B cell (primary cell): ENCODE measurements around the gene STARD9. TPM values are rescaled to one million over a fixed set of nuclear protein-coding genes. Genes with fewer than 3 reads are reported as not detected.

Source experiments
- ATAC-seq: fragments of 200-7000 bp; cut with Tn5 transposase; one replicate; pipeline ENCODE4 v1.10.0; 2021; ENCODE audit warnings: low read depth, mild to moderate bottlenecking, moderate number of reproducible peaks, moderate library complexity
- CTCF ChIA-PET: fragments of 350-600 bp; sonication (Branson Sonifier 250); formaldehyde crosslinking; loops from one replicate; lab custom pipeline; 2021; ENCODE audit warnings: antibody characterized with exemption, inconsistent platforms; lab: Charles Lee
- POLR2A ChIA-PET: fragments of 350-600 bp; sonication (Branson Sonifier 250); formaldehyde crosslinking; loops from one replicate; lab custom pipeline; 2021; ENCODE audit warnings: antibody characterized with exemption; lab: Charles Lee
- DNase-seq: peaks from one replicate; pipeline ENCODE4 v3.0.0; 2013
- H2AFZ ChIP-seq: 2 replicates; pipeline ENCODE4 v1.6.1; 2012; ENCODE audit warnings: mild to moderate bottlenecking, low read depth, low read length; ENCODE audit not compliant: insufficient read depth, poor library complexity, severe bottlenecking
- H3K27ac ChIP-seq, 2 donors: 1 replicate in 1 of 2; 2 replicates in 1 of 2; pipeline ENCODE4 v1.5.1; 2012 to 2013; ENCODE audit warnings: low read length in 2 of 2, mild to moderate bottlenecking in 2 of 2, moderate library complexity in 1 of 2
- H3K27me3 ChIP-seq, 4 experiments: fragments of 200-600 bp in 1 of 4; sonication (generic) in 1 of 4; replicated peaks in 1 of 4; 1 replicate in 2 of 4; 2 replicates in 2 of 4; pipeline versions ENCODE4 v1.6.1 to v1.7.0; 2013 to 2016; ENCODE audit warnings: low read length in 3 of 4, mild to moderate bottlenecking in 2 of 4, mixed read lengths in 1 of 4, moderate library complexity in 1 of 4; ENCODE audit not compliant: insufficient read depth in 4 of 4, control insufficient read depth in 3 of 4; ENCODE audit errors: control extremely low read depth in 1 of 4
- H3K36me3 ChIP-seq, 2 experiments: replicated peaks in 1 of 2; 1 replicate in 1 of 2; 2 replicates in 1 of 2; pipeline versions ENCODE4 v1.6.1 to v1.7.1; 2013; ENCODE audit warnings: low read length in 1 of 2; ENCODE audit not compliant: insufficient read depth in 2 of 2, control insufficient read depth in 1 of 2; ENCODE audit errors: control extremely low read depth in 1 of 2, extremely low read depth in 1 of 2
- H3K4me1 ChIP-seq, 2 donors: fragments of 200-600 bp in 1 of 2; sonication (generic) in 1 of 2; 1 replicate in 1 of 2; 2 replicates in 1 of 2; pipeline versions ENCODE4 v1.5.1 to v1.6.1; 2013 to 2017; ENCODE audit warnings: low read length in 2 of 2; ENCODE audit not compliant: control insufficient read depth in 2 of 2, insufficient read depth in 2 of 2
- H3K4me2 ChIP-seq: replicated peaks from 2 replicates; pipeline ENCODE3; 2012; ENCODE audit warnings: mild to moderate bottlenecking, low read depth, low read length; ENCODE audit not compliant: poor library complexity, severe bottlenecking
- H3K4me3 ChIP-seq, 5 experiments: fragments of 200-600 bp in 1 of 5; sonication (generic) in 1 of 5; 1 replicate in 3 of 5; 2 replicates in 2 of 5; pipeline versions ENCODE4 v1.5.1 to v1.7.0; 2011 to 2016; ENCODE audit warnings: low read length in 4 of 5, mild to moderate bottlenecking in 4 of 5, low read depth in 2 of 5, control low read depth in 1 of 5, moderate library complexity in 1 of 5; ENCODE audit not compliant: insufficient read depth in 1 of 5; ENCODE audit errors: control extremely low read depth in 1 of 5, extremely low read depth in 1 of 5
- H3K79me2 ChIP-seq: fragments of 200-600 bp; sonication (generic); one replicate; pipeline ENCODE4 v1.6.0; 2016; ENCODE audit warnings: low read length; ENCODE audit not compliant: control insufficient read depth, insufficient read depth
- H3K9ac ChIP-seq: fragments of 200-600 bp; sonication (generic); 2 replicates; pipeline ENCODE4 v1.6.1; 2017; ENCODE audit warnings: mild to moderate bottlenecking, low read length, moderate library complexity
- H3K9me3 ChIP-seq, 3 donors: one replicate each; pipeline versions ENCODE4 v1.6.1 to v1.7.1; 2013; ENCODE audit warnings: low read length in 2 of 3; ENCODE audit not compliant: control insufficient read depth in 2 of 3, insufficient read depth in 1 of 3; ENCODE audit errors: control extremely low read depth in 1 of 3
- H4K20me1 ChIP-seq: 2 replicates; pipeline ENCODE4 v1.6.0; 2012; ENCODE audit warnings: mild to moderate bottlenecking, low read length; ENCODE audit not compliant: insufficient read depth, control insufficient read depth, poor library complexity, severe bottlenecking
- H3K27ac Mint-ChIP-seq: one replicate; pipeline ENCODE4 v1.8.0; 2021; ENCODE audit warnings: mixed read lengths
- H3K27me3 Mint-ChIP-seq: one replicate; pipeline ENCODE4 v1.8.0; 2021; ENCODE audit warnings: mixed read lengths
- H3K4me1 Mint-ChIP-seq: one replicate; pipeline ENCODE4 v1.8.0; 2021; ENCODE audit warnings: mixed read lengths
- H3K4me3 Mint-ChIP-seq: one replicate; pipeline ENCODE4 v1.8.0; 2021; ENCODE audit warnings: mixed read lengths
- H3K9me3 Mint-ChIP-seq: one replicate; pipeline ENCODE4 v1.8.0; 2022; ENCODE audit warnings: mixed read lengths; ENCODE audit not compliant: insufficient read depth
- CTCF ChIP-seq: fragments of 200-600 bp; IDR thresholded peaks from one replicate; pipeline ENCODE4 v1.8.0; 2022; ENCODE audit warnings: antibody characterized with exemption, mild to moderate bottlenecking
- EZH2 ChIP-seq: IDR thresholded peaks from 2 replicates; pipeline ENCODE4 v1.6.1; 2012; ENCODE audit warnings: borderline replicate concordance, low read depth, mild to moderate bottlenecking, moderate library complexity, low read length; ENCODE audit not compliant: insufficient read depth, poor library complexity, severe bottlenecking
- WGBS: methylation state at CpG from one replicate; pipeline ENCODE4 v1.1.5; 2013; ENCODE audit warnings: missing lambda C conversion rate; ENCODE audit not compliant: insufficient coverage; 5-methylcytosine and 5-hydroxymethylcytosine counted together
- intact Hi-C: fragments of 100-400 bp; cut with micrococcal nuclease; formaldehyde crosslinking; loops from one replicate; pipeline ENCODE4 v1.10.0; 2022
- polyA plus RNA-seq: library from polyadenylated mRNA; depleted of rRNA; stranded (reverse); fragments of >200 nt; gene quantifications from 2 replicates; pipeline ENCODE4 v1.2.3, GENCODE V29; 2012
- total RNA-seq, 2 donors: library from RNA; stranded (reverse); fragments of 120-200 nt in 1 of 2; gene quantifications; 1 replicate in 1 of 2; 2 replicates in 1 of 2; pipeline versions ENCODE4 v1.2.3 to v1.2.4, GENCODE V29; 2013 to 2022

STARD9 gene
- total and polyA plus RNA-seq, 2 donors (not counting 1 experiment from before 2014, with no cell fraction given) = 5.0 to 23.1 TPM

DNA sequence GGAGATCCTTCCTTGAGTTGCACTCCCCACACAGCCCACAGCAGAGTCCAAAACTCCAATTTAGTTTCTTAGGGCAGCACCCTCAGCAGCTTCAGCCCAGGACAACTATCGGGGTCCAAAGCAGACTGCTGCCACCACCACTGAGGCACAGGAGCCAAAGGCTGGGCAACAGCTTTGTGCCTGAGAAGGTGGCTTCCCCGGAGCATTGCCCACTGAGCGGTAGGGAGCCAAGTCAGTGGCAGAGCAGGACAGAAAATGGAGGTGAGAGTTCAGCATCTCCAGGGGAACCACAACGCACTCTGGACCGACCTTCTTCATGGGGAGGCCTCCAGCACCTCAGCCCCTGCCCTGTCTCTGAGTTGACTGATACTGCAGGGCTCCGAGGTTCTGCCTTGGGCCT, 118.1 kb downstream of the STARD9 start:
- Histone ChIP-seq H3K9me3 (no peaks in the 10 kb centered on the region), H3K27me3 (no peaks in the 10 kb centered on the region), H4K20me1 (no peaks in the 10 kb centered on the region), H2AFZ (no peak overlapping the region), H3K4me2 (no peak overlapping the region), H3K4me3 (no peak overlapping the region), H3K9ac (no peak overlapping the region), H3K36me3 (peaks cover 0 to under 1% of the 10 kb centered on the region in 2 experiments), H3K27ac (no peak overlapping the region), H3K4me1 (no peaks in the 10 kb centered on the region), H3K79me2 (no peaks in the 10 kb centered on the region)
- intact Hi-C loops = no loop called here
- no peak for TF ChIP-seq EZH2
- no peak for TF ChIP-seq CTCF
- ATAC-seq (no peak), DNase-seq (no peak)
- 98% methylated on average over 6 of the region's 6 CpGs for WGBS
- H3K4me1 Mint-ChIP-seq = no peaks in the 10 kb centered on the region
- CTCF ChIA-PET = no interaction called here
- POLR2A ChIA-PET = no interaction called here
- H3K4me3 Mint-ChIP-seq = no peak overlapping the region
- no peak overlapping the region for H3K27ac Mint-ChIP-seq
- no peaks in the 10 kb centered on the region for H3K9me3 Mint-ChIP-seq
- no peaks in the 10 kb centered on the region for H3K27me3 Mint-ChIP-seq

DNA sequence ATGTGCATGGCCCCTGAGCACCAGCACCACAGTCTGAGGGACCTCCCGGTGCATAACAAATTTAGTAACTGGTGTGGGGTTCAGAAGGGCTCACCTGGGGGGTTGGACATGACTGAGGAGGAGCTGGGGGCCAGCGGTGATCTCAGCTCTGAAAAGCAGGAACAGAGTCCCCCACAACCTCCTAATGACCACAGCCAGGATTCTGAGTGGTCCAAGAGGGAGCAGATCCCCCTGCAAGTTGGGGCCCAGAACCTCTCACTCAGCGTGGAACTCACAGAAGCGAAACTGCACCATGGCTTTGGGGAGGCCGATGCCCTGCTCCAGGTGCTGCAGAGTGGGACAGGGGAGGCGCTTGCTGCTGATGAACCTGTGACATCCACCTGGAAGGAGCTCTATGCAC, 118.5 kb downstream of the STARD9 start:
- H3K4me3 ChIP-seq = no peak overlapping the region
- H3K9me3 Mint-ChIP-seq = no peaks in the 10 kb centered on the region
- H2AFZ ChIP-seq = no peak overlapping the region
- no peaks in the 10 kb centered on the region for H3K27me3 ChIP-seq
- intact Hi-C loops = no loop called here
- 95% methylated on average over 5 of the region's 6 CpGs for WGBS
- H3K4me1 Mint-ChIP-seq = no peaks in the 10 kb centered on the region
- H3K4me2 ChIP-seq = no peak overlapping the region
- H3K9me3 ChIP-seq = no peaks in the 10 kb centered on the region
- no peak for ATAC-seq
- H3K27me3 Mint-ChIP-seq = no peaks in the 10 kb centered on the region
- TF ChIP-seq CTCF (no peak), EZH2 (no peak)
- CTCF ChIA-PET = interaction anchor here (1.3 kb wide), 1 partner anchor 233 kb away, joined by 4 read pairs; no protein-coding TSS in a partner anchor
- POLR2A ChIA-PET = no interaction called here
- no peak overlapping the region for H3K4me3 Mint-ChIP-seq
- no peaks in the 10 kb centered on the region for H3K4me1 ChIP-seq
- no peak overlapping the region for H3K27ac ChIP-seq
- H3K27ac Mint-ChIP-seq = no peak overlapping the region
- H3K79me2 ChIP-seq = no peaks in the 10 kb centered on the region
- DNase-seq = no peak
- no peaks in the 10 kb centered on the region for H4K20me1 ChIP-seq
- H3K9ac ChIP-seq = no peak overlapping the region
- no peaks in the 10 kb centered on the region for H3K36me3 ChIP-seq
